Keratinocyte (primary cell): ENCODE results near the gene TERT. TPM values are rescaled to one million over a fixed set of nuclear protein-coding genes. Genes with fewer than 3 reads are reported as not detected.

Experiments
- DNase-seq: peaks from one replicate; pipeline ENCODE4 v3.0.0-alpha.2; 2011; ENCODE audit warnings: low read depth, missing footprints, low spot score
- FAIRE-seq: peaks from 2 replicates; lab custom pipeline; 2011; peaks lifted over from hg19 to GRCh38; lab: Jason Lieb, UNC
- H2AFZ ChIP-seq: 2 replicates; pipeline ENCODE4 v1.6.0; 2012; ENCODE audit warnings: low read length, control low read depth, inconsistent platforms; ENCODE audit not compliant: control insufficient read depth
- H3K27ac ChIP-seq: 2 replicates; pipeline ENCODE4 v1.5.1; 2011; ENCODE audit warnings: low read length; ENCODE audit not compliant: control insufficient read depth, insufficient read depth
- H3K27me3 ChIP-seq: 3 replicates; pipeline ENCODE4 v1.6.0; 2011; ENCODE audit warnings: low read length; ENCODE audit not compliant: control insufficient read depth, insufficient read depth; ENCODE audit errors: extremely low read depth
- H3K36me3 ChIP-seq, 2 experiments: 2 replicates in 1 of 2; 3 replicates in 1 of 2; pipeline ENCODE4 v1.5.1; 2011; ENCODE audit warnings: low read length in 2 of 2, mild to moderate bottlenecking in 1 of 2; ENCODE audit not compliant: control insufficient read depth in 2 of 2, insufficient read depth in 2 of 2; ENCODE audit errors: extremely low read depth in 1 of 2
- H3K4me1 ChIP-seq: 3 replicates; pipeline ENCODE4 v1.5.1; 2011; ENCODE audit warnings: low read length; ENCODE audit not compliant: control insufficient read depth, insufficient read depth; ENCODE audit errors: extremely low read depth
- H3K4me2 ChIP-seq: 3 replicates; pipeline ENCODE4 v1.6.0; 2011; ENCODE audit warnings: low read depth, low read length; ENCODE audit not compliant: control insufficient read depth, insufficient read depth; ENCODE audit errors: extremely low read depth
- H3K4me3 ChIP-seq, 3 experiments: fragments of 200-600 bp in 1 of 3; sonication (generic) in 1 of 3; 2 replicates in 2 of 3; 3 replicates in 1 of 3; pipeline ENCODE4 v1.5.1; 2011 to 2016; ENCODE audit warnings: low read length in 3 of 3, mild to moderate bottlenecking in 3 of 3, control low read depth in 2 of 3, inconsistent platforms in 1 of 3, low read depth in 1 of 3, mixed read lengths in 1 of 3, mixed run types in 1 of 3, moderate library complexity in 1 of 3; ENCODE audit not compliant: control insufficient read depth in 2 of 3, insufficient read depth in 2 of 3; ENCODE audit errors: extremely low read depth in 1 of 3
- H3K79me2 ChIP-seq: 2 replicates; pipeline ENCODE4 v1.6.0; 2012; ENCODE audit warnings: low read length; ENCODE audit not compliant: control insufficient read depth, insufficient read depth
- H3K9ac ChIP-seq: 3 replicates; pipeline ENCODE4 v1.6.0; 2011; ENCODE audit warnings: low read length; ENCODE audit not compliant: control insufficient read depth, insufficient read depth; ENCODE audit errors: extremely low read depth
- H3K9me1 ChIP-seq: 3 replicates; pipeline ENCODE4 v1.6.0; 2011; ENCODE audit warnings: low read length; ENCODE audit not compliant: control insufficient read depth, insufficient read depth; ENCODE audit errors: extremely low read depth
- H3K9me3 ChIP-seq: 2 replicates; pipeline ENCODE4 v1.5.1; 2012; ENCODE audit warnings: low read depth, low read length; ENCODE audit not compliant: control insufficient read depth
- H4K20me1 ChIP-seq: 3 replicates; pipeline ENCODE4 v1.6.0; 2011; ENCODE audit warnings: low read length; ENCODE audit not compliant: control insufficient read depth, insufficient read depth; ENCODE audit errors: extremely low read depth
- EZH2 ChIP-seq: IDR thresholded peaks from one replicate; pipeline ENCODE4 v1.6.1; 2012; ENCODE audit warnings: inconsistent platforms, mild to moderate bottlenecking, low read length, moderate library complexity
- dilution Hi-C: fragments of 300-500 bp; cut with MboI; formaldehyde crosslinking; loops from one replicate; pipeline ENCODE4 v1.7.0; 2020; ENCODE audit warnings: low sequenced_read_pairs; ENCODE audit not compliant: extremely low pct_ligation_motif_present
- polyA plus RNA-seq, 5 experiments: library from polyadenylated mRNA; depleted of rRNA in 3 of 5; stranded (reverse) in 3 of 5; stranded (forward) in 1 of 5; unstranded in 1 of 5; fragments of >200 nt; gene quantifications; 1 replicate in 1 of 5; 2 replicates in 3 of 5; 3 replicates in 1 of 5; pipeline versions ENCODE4 v1.2.1 to v1.2.3, GENCODE V29; 2011 to 2012; ENCODE audit warnings: missing spikeins in 2 of 5, low read depth in 1 of 5, low replicate concordance in 1 of 5
- TF ChIP-seq, protein P1 (sequence below), 3 experiments: IDR thresholded peaks in 1 of 3; conservative IDR thresholded peaks in 1 of 3; optimal IDR thresholded peaks in 1 of 3; 2 replicates in 2 of 3; 3 replicates in 1 of 3; pipeline versions ENCODE3 to v1.5.1; 2011; ENCODE audit warnings: low read length in 3 of 3, mild to moderate bottlenecking in 3 of 3, moderate library complexity in 2 of 3, control low read depth in 1 of 3, inconsistent platforms in 1 of 3; ENCODE audit not compliant: insufficient read depth in 2 of 3; ENCODE audit errors: extremely low read depth in 1 of 3

Gene TERT
- polyA plus RNA-seq, 1 donor (not counting 4 experiments of a cell fraction or from before 2014, with no cell fraction given): not detected

DNA sequence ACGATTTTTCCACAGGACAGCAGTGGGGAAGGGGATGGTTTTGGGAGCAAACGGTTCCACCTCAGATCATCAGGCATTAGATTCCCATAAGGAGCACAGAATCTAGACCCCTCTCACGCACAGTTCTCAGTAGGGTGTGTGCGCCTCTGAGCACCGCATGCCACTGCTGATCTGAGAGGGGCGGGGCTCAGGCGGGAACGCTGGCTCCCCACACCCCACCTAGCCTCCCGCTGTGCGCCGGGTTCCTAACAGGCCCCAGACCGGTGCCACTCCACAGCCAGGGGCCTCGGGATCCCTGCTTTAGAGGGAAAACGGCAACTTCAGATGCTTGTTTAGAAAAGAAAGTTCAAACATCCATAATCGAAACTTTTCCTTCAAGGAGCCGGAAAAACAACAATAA, 20.4 kb downstream of the TERT start:
- H3K9me3 ChIP-seq: peaks cover 11% of the 10 kb centered on the region
- no peak for FAIRE-seq
- H3K36me3 ChIP-seq: no peaks in the 10 kb centered on the region
- H4K20me1 ChIP-seq: no peaks in the 10 kb centered on the region
- H3K27me3 ChIP-seq: no peaks in the 10 kb centered on the region
- H2AFZ ChIP-seq: no peak overlapping the region
- no peak for DNase-seq
- no peak overlapping the region for H3K27ac ChIP-seq
- no peak for TF ChIP-seq EZH2
- TF ChIP-seq, protein P1, sequence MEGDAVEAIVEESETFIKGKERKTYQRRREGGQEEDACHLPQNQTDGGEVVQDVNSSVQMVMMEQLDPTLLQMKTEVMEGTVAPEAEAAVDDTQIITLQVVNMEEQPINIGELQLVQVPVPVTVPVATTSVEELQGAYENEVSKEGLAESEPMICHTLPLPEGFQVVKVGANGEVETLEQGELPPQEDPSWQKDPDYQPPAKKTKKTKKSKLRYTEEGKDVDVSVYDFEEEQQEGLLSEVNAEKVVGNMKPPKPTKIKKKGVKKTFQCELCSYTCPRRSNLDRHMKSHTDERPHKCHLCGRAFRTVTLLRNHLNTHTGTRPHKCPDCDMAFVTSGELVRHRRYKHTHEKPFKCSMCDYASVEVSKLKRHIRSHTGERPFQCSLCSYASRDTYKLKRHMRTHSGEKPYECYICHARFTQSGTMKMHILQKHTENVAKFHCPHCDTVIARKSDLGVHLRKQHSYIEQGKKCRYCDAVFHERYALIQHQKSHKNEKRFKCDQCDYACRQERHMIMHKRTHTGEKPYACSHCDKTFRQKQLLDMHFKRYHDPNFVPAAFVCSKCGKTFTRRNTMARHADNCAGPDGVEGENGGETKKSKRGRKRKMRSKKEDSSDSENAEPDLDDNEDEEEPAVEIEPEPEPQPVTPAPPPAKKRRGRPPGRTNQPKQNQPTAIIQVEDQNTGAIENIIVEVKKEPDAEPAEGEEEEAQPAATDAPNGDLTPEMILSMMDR (optimal IDR thresholded peaks at IDR 0.05 in 1 of 3, IDR thresholded peaks at IDR 0.05 in 1 of 3, conservative IDR thresholded peaks at IDR 0.05 in 1 of 3; ENCODE audit: extremely low read depth in 1 of 3, insufficient read depth in 2 of 3, low read length in 3 of 3): no peak
- H3K79me2 ChIP-seq: no peaks in the 10 kb centered on the region
- no peak overlapping the region for H3K9ac ChIP-seq
- dilution Hi-C loops: no loop called here
- no peak overlapping the region for H3K4me3 ChIP-seq
- no peak overlapping the region for H3K4me2 ChIP-seq
- no peaks in the 10 kb centered on the region for H3K9me1 ChIP-seq
- H3K4me1 ChIP-seq: no peaks in the 10 kb centered on the region

GRCh38 chr5:1273745-1274144, 21.1 kb downstream of the TERT start:
- DNase-seq (no peak), FAIRE-seq (no peak)
- no peaks in the 10 kb centered on the region for H3K4me1 ChIP-seq
- TF ChIP-seq, protein P1 (optimal IDR thresholded peaks at IDR 0.05 in 1 of 3, IDR thresholded peaks at IDR 0.05 in 1 of 3, conservative IDR thresholded peaks at IDR 0.05 in 1 of 3; ENCODE audit: extremely low read depth in 1 of 3, insufficient read depth in 2 of 3, low read length in 3 of 3): no peak
- no peak for TF ChIP-seq EZH2
- H3K4me2 ChIP-seq: no peak overlapping the region
- H3K9me3 ChIP-seq: peaks cover 11% of the 10 kb centered on the region
- no peak overlapping the region for H3K9ac ChIP-seq
- no peaks in the 10 kb centered on the region for H3K79me2 ChIP-seq
- H3K27ac ChIP-seq: no peak overlapping the region
- no peak overlapping the region for H2AFZ ChIP-seq
- H3K9me1 ChIP-seq: no peaks in the 10 kb centered on the region
- no peaks in the 10 kb centered on the region for H4K20me1 ChIP-seq
- dilution Hi-C loops: no loop called here
- H3K27me3 ChIP-seq: no peaks in the 10 kb centered on the region
- H3K36me3 ChIP-seq: no peaks in the 10 kb centered on the region
- H3K4me3 ChIP-seq: no peak overlapping the region
